Neural cell (in vitro differentiated cells): ENCODE results near the gene STARD7. TPM values are rescaled to one million over a fixed set of nuclear protein-coding genes. Genes with fewer than 3 reads are reported as not detected.

Source experiments
- H2AFZ ChIP-seq: fragments of 200-600, 300-800 bp; sonication (generic), shearing (Covaris generic); 2 replicates; pipeline ENCODE4 v1.6.0; 2014; ENCODE audit warnings: low read depth, mild to moderate bottlenecking, antibody characterized with exemption, low read length, moderate library complexity
- H3F3A ChIP-seq: fragments of 200-600 bp; shearing (Covaris generic); 2 replicates; pipeline ENCODE4 v1.6.1; 2016; ENCODE audit warnings: mild to moderate bottlenecking, moderate library complexity, mixed read lengths, antibody characterized with exemption, low read length; ENCODE audit not compliant: insufficient read depth, poor library complexity, severe bottlenecking
- H3K27ac ChIP-seq: fragments of 200-600, 300-800 bp; sonication (generic), shearing (Covaris generic); 2 replicates; pipeline ENCODE4 v1.5.1; 2014; ENCODE audit warnings: mild to moderate bottlenecking, low read length, moderate library complexity
- H3K27me3 ChIP-seq: fragments of 300-800, 200-600 bp; sonication (generic), shearing (Covaris generic); 2 replicates; pipeline ENCODE4 v1.6.0; 2014; ENCODE audit warnings: mild to moderate bottlenecking, low read depth, low read length, moderate library complexity; ENCODE audit not compliant: insufficient read depth
- H3K36me3 ChIP-seq: fragments of 300-800, 200-600 bp; sonication (generic), shearing (Covaris generic); 2 replicates; pipeline ENCODE4 v1.5.1; 2014; ENCODE audit warnings: mild to moderate bottlenecking, antibody characterized with exemption, low read length, moderate library complexity; ENCODE audit not compliant: insufficient read depth
- H3K4me2 ChIP-seq: fragments of 300-800, 200-600 bp; sonication (generic), shearing (Covaris generic); 2 replicates; pipeline ENCODE4 v1.6.0; 2014; ENCODE audit warnings: mild to moderate bottlenecking, low read length
- H3K4me3 ChIP-seq: fragments of 300-800, 200-600 bp; sonication (generic), shearing (Covaris generic); 2 replicates; pipeline ENCODE4 v1.5.1; 2014; ENCODE audit warnings: mild to moderate bottlenecking, low read length, moderate library complexity
- H3K79me2 ChIP-seq: fragments of 200-600 bp; shearing (Covaris generic); replicated peaks from 2 replicates; pipeline ENCODE4 v1.6.0; 2014; ENCODE audit warnings: mild to moderate bottlenecking, low read length, moderate library complexity; ENCODE audit not compliant: insufficient read depth
- H3K9ac ChIP-seq: fragments of 300-800, 200-600 bp; sonication (generic), shearing (Covaris generic); 2 replicates; pipeline ENCODE4 v1.6.1; 2016; ENCODE audit warnings: mild to moderate bottlenecking, low read length, mixed read lengths
- H3K9me2 ChIP-seq: fragments of 200-600 bp; shearing (Covaris generic); 2 replicates; pipeline ENCODE4 v1.6.1; 2016; ENCODE audit warnings: mild to moderate bottlenecking, low read length, mixed read lengths; ENCODE audit not compliant: insufficient read depth
- H3K9me3 ChIP-seq: fragments of 200-600, 300-800 bp; sonication (generic), shearing (Covaris generic); 2 replicates; pipeline ENCODE4 v1.6.1; 2016; ENCODE audit warnings: mild to moderate bottlenecking, mixed run types, low read length, moderate library complexity, mixed read lengths
- H4K20me1 ChIP-seq: fragments of 200-600 bp; shearing (Covaris generic); 2 replicates; pipeline ENCODE4 v1.6.1; 2016; ENCODE audit warnings: mild to moderate bottlenecking, mixed run types; ENCODE audit not compliant: insufficient read depth
- EP300 ChIP-seq: fragments of 450-650 bp; conservative IDR thresholded peaks from 2 replicates; pipeline ENCODE4 v1.6.1; 2014; ENCODE audit warnings: antibody characterized with exemption, mild to moderate bottlenecking, moderate library complexity; ENCODE audit not compliant: poor library complexity, severe bottlenecking
- EZH2 ChIP-seq: fragments of 200-600, 300-800 bp; shearing (Covaris generic), sonication (generic); IDR thresholded peaks from 2 replicates; pipeline ENCODE4 v1.6.1; 2014; ENCODE audit warnings: antibody characterized with exemption, low read length, borderline replicate concordance, mild to moderate bottlenecking; ENCODE audit not compliant: insufficient read depth, poor library complexity, severe bottlenecking
- MXI1 ChIP-seq: fragments of 450-650 bp; conservative IDR thresholded peaks from 2 replicates; pipeline ENCODE4 v1.6.1; 2014; ENCODE audit warnings: antibody characterized with exemption, mild to moderate bottlenecking; ENCODE audit not compliant: poor library complexity, severe bottlenecking
- POLR2AphosphoS5 ChIP-seq: IDR thresholded peaks from 2 replicates; pipeline ENCODE4 v1.6.1; 2012
- RAD21 ChIP-seq: fragments of 450-650 bp; conservative IDR thresholded peaks from 2 replicates; pipeline ENCODE4 v1.6.1; 2014; ENCODE audit warnings: antibody characterized with exemption, mild to moderate bottlenecking, moderate library complexity
- REST ChIP-seq: IDR thresholded peaks from 2 replicates; pipeline ENCODE4 v1.6.1; 2012; ENCODE audit warnings: borderline replicate concordance
- SMC3 ChIP-seq: fragments of 450-650 bp; conservative IDR thresholded peaks from 2 replicates; pipeline ENCODE4 v1.6.1; 2014; ENCODE audit warnings: antibody characterized with exemption, mild to moderate bottlenecking, moderate library complexity; ENCODE audit not compliant: poor library complexity
- TAF1 ChIP-seq: IDR thresholded peaks from 2 replicates; pipeline ENCODE4 v1.6.1; 2012; ENCODE audit warnings: low read depth
- polyA plus RNA-seq: library from polyadenylated mRNA; depleted of rRNA; stranded (reverse); fragments of >200 nt; gene quantifications from 2 replicates; pipeline ENCODE4 v1.2.3, GENCODE V29; 2014
- TF ChIP-seq, protein P1 (sequence below): fragments of 450-650 bp; IDR thresholded peaks from 2 replicates; pipeline ENCODE4 v1.5.1; 2014; ENCODE audit warnings: antibody characterized with exemption, mild to moderate bottlenecking, moderate library complexity; ENCODE audit not compliant: poor library complexity, severe bottlenecking

The STARD7 gene
- polyA plus RNA-seq, 1 donor from 2014 or later = 155 TPM

GRCh38 chr2:96252526-96252925 is 43.9 kb upstream of the STARD7 start:
- H3K79me2 ChIP-seq = no peaks in the 10 kb centered on the region
- TF ChIP-seq REST (no peak), SMC3 (no peak), TAF1 (no peak), RAD21 (no peak)
- H2AFZ ChIP-seq = no peak overlapping the region
- no peaks in the 10 kb centered on the region for H3K9me2 ChIP-seq
- H3F3A ChIP-seq = no peaks in the 10 kb centered on the region
- no peaks in the 10 kb centered on the region for H3K36me3 ChIP-seq
- H4K20me1 ChIP-seq = no peaks in the 10 kb centered on the region
- no peaks in the 10 kb centered on the region for H3K27me3 ChIP-seq
- no peak overlapping the region for H3K4me2 ChIP-seq
- no peak overlapping the region for H3K4me3 ChIP-seq
- H3K27ac ChIP-seq = no peak overlapping the region
- no peak overlapping the region for H3K9ac ChIP-seq
- no peaks in the 10 kb centered on the region for H3K9me3 ChIP-seq

GRCh38 chr2:96251721-96252292 is 43.2 kb upstream of the STARD7 start:
- no peaks in the 10 kb centered on the region for H3K9me2 ChIP-seq
- no peaks in the 10 kb centered on the region for H4K20me1 ChIP-seq
- no peaks in the 10 kb centered on the region for H3K79me2 ChIP-seq
- H3K4me2 ChIP-seq = no peak overlapping the region
- no peaks in the 10 kb centered on the region for H3K9me3 ChIP-seq
- H3K4me3 ChIP-seq = no peak overlapping the region
- no peaks in the 10 kb centered on the region for H3F3A ChIP-seq
- no peak overlapping the region for H2AFZ ChIP-seq
- TF ChIP-seq MXI1 (no peak), RAD21 (no peak), POLR2AphosphoS5 (no peak), SMC3 (no peak), REST (no peak), EZH2 (no peak), EP300 (no peak), TAF1 (no peak)
- TF ChIP-seq, protein P1, sequence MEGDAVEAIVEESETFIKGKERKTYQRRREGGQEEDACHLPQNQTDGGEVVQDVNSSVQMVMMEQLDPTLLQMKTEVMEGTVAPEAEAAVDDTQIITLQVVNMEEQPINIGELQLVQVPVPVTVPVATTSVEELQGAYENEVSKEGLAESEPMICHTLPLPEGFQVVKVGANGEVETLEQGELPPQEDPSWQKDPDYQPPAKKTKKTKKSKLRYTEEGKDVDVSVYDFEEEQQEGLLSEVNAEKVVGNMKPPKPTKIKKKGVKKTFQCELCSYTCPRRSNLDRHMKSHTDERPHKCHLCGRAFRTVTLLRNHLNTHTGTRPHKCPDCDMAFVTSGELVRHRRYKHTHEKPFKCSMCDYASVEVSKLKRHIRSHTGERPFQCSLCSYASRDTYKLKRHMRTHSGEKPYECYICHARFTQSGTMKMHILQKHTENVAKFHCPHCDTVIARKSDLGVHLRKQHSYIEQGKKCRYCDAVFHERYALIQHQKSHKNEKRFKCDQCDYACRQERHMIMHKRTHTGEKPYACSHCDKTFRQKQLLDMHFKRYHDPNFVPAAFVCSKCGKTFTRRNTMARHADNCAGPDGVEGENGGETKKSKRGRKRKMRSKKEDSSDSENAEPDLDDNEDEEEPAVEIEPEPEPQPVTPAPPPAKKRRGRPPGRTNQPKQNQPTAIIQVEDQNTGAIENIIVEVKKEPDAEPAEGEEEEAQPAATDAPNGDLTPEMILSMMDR = no peak
- no peak overlapping the region for H3K9ac ChIP-seq
- no peak overlapping the region for H3K27ac ChIP-seq
- no peaks in the 10 kb centered on the region for H3K27me3 ChIP-seq
- H3K36me3 ChIP-seq = no peaks in the 10 kb centered on the region
